Vagina (tissue), 2 donors: ENCODE data around the gene AQP9.

Experiments used
- POLR2A ChIP-seq, 2 donors: fragments of 450-650 bp; IDR thresholded peaks; one replicate each; pipeline ENCODE4 v1.6.1; 2017; ENCODE audit warnings: antibody characterized with exemption in 2 of 2, mild to moderate bottlenecking in 2 of 2, moderate library complexity in 2 of 2
- POLR2AphosphoS5 ChIP-seq, 2 donors: sonication (generic); formaldehyde crosslinking; IDR thresholded peaks; one replicate each; pipeline ENCODE4 v1.9.0; 2017; ENCODE audit warnings: antibody characterized with exemption in 2 of 2, mild to moderate bottlenecking in 2 of 2, low read depth in 1 of 2; ENCODE audit not compliant: insufficient read depth in 1 of 2
- TF ChIP-seq, protein P1 (sequence below), 3 experiments: fragments of 450-650 bp in 2 of 3; fragments of 200-600 bp in 1 of 3; sonication (generic) in 1 of 3; IDR thresholded peaks; one replicate each; pipeline ENCODE4 v1.5.1; 2017 to 2019; ENCODE audit warnings: antibody characterized with exemption in 3 of 3, mild to moderate bottlenecking in 2 of 3, moderate library complexity in 2 of 3

- TF ChIP-seq, protein P1, sequence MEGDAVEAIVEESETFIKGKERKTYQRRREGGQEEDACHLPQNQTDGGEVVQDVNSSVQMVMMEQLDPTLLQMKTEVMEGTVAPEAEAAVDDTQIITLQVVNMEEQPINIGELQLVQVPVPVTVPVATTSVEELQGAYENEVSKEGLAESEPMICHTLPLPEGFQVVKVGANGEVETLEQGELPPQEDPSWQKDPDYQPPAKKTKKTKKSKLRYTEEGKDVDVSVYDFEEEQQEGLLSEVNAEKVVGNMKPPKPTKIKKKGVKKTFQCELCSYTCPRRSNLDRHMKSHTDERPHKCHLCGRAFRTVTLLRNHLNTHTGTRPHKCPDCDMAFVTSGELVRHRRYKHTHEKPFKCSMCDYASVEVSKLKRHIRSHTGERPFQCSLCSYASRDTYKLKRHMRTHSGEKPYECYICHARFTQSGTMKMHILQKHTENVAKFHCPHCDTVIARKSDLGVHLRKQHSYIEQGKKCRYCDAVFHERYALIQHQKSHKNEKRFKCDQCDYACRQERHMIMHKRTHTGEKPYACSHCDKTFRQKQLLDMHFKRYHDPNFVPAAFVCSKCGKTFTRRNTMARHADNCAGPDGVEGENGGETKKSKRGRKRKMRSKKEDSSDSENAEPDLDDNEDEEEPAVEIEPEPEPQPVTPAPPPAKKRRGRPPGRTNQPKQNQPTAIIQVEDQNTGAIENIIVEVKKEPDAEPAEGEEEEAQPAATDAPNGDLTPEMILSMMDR (IDR thresholded peaks at IDR 0.05), result no peak
- TF ChIP-seq POLR2A (IDR thresholded peaks at IDR 0.05) (no peak), POLR2AphosphoS5 (IDR thresholded peaks at IDR 0.05; ENCODE audit: insufficient read depth in 1 of 2, low read depth in 1 of 2) (no peak)
These were observed 27.0 kb upstream of the AQP9 start for GRCh38 chr15:58110999-58111717.
